Measurements from ENCODE around the gene RSBN1.

GRCh38 chr1:113779542-113779941 is 32.7 kb downstream of the RSBN1 start:
- no peak for TF ChIP-seq MAX (IDR thresholded peaks at IDR 0.05; ENCODE audit: low read depth, low read length)
- TF ChIP-seq NFYA (IDR thresholded peaks at IDR 0.05; ENCODE audit: borderline replicate concordance, low read depth, low read length): no peak
- TF ChIP-seq CTCF (IDR thresholded peaks at IDR 0.05 in 2 of 3, conservative IDR thresholded peaks at IDR 0.05 in 1 of 3; ENCODE audit: control insufficient read depth in 2 of 3, extremely low read depth in 1 of 3, insufficient read depth in 1 of 3, low read depth in 3 of 3, low read length in 3 of 3): no peak
- no peak for TF ChIP-seq TAF1 (IDR thresholded peaks at IDR 0.05; ENCODE audit: borderline replicate concordance, low read depth, low read length)
- no peak for TF ChIP-seq ZBTB33 (IDR thresholded peaks at IDR 0.05)
- no peak for TF ChIP-seq ATF7 (IDR thresholded peaks at IDR 0.05; ENCODE audit: low read depth)
- no peak for TF ChIP-seq POLR2A (IDR thresholded peaks at IDR 0.05; ENCODE audit: low read depth, low read length)
- TF ChIP-seq SP1 (IDR thresholded peaks at IDR 0.05; ENCODE audit: low read depth, low read length): no peak
- no peak for TF ChIP-seq YY1 (IDR thresholded peaks at IDR 0.05; ENCODE audit: low read depth, low read length)
- no peak for TF ChIP-seq DPF2 (IDR thresholded peaks at IDR 0.05)
- TF ChIP-seq TCF12 (IDR thresholded peaks at IDR 0.05; ENCODE audit: low read depth, low read length): no peak
- TF ChIP-seq ZNF24 (IDR thresholded peaks at IDR 0.05): no peak
- TF ChIP-seq ZBTB40 (IDR thresholded peaks at IDR 0.05; ENCODE audit: borderline replicate concordance): no peak
- TF ChIP-seq POLR2AphosphoS5 (IDR thresholded peaks at IDR 0.05; ENCODE audit: low read length): no peak

Data from GM12878 (cell line).